ENCODE data around the gene ARHGEF18. TPM values are rescaled to one million over a fixed set of nuclear protein-coding genes. Genes with fewer than 3 reads are reported as not detected.

Gene ARHGEF18
- total RNA-seq, 1 experiment from 2014 or later, result 20.1 TPM

DNA sequence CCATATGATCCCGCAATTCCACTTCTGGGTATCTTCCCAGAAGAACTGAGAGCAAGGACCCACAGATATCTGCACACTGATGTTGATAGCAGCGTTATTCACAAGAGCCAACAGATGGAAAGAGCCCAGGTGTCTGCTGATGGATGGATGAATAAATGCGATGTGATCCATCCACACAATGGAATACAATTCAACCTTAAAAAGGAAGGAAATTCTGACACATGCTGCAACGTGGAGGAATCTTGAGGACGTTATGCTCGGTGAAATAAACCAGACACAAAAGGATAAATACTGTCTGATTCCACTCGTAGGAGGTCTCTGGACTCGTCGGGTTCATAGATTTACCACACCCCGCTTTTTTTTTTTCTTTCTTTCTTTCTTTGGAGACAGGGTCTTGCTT, 21.8 kb downstream of the ARHGEF18 start:
- in situ Hi-C loops (cut with HindIII; ENCODE audit: low pct_unique_long_range_greater_than_20kb, low sequenced_read_pairs), result no loop called here
- no peak for DNase-seq (ENCODE audit: low read depth, low spot score)

DNA sequence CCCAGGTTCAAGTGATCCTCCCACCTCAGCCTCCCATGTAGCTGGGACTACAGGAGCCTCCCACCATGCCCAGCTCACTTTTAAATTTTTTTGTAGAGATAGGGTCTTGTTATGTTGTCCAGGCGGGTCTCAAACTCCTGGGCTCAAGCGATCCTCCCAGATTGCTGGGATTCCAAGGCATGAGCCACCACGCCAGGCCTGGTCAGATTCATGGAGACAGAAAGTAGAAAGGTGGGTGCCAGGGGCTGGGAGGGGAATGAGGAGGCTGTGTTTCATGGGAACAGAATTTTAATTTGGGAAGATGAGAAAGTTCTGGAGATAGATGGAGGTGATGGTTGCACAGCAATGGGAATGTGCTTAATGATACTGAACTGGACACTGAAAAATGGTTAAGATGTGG, 22.3 kb downstream of the ARHGEF18 start:
- in situ Hi-C loops (cut with HindIII; ENCODE audit: low pct_unique_long_range_greater_than_20kb, low sequenced_read_pairs), result no loop called here
- no peak for DNase-seq (ENCODE audit: low read depth, low spot score)

DNA sequence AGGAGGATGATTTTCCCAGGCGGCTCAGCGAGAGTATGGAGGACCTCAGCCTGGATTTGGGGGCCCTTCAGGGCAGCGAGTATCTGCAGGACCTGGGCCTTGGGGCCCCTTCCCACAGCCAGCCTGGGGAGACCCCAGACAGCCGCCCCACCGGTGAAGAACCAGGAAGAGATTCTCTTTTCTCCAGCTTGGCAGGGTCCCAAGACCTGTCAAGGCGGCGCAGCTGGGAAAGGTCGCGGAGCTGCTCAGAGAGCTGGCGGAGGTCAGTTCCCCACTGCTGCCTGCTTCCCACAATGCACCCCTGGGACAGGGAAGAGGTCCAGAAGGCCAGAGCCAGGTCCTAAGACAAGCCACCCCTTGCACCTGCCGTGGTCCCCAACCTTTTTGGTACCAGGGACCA, 24.1 kb downstream of the ARHGEF18 start:
- in situ Hi-C loops (cut with HindIII; ENCODE audit: low pct_unique_long_range_greater_than_20kb, low sequenced_read_pairs), result no loop called here
- DNase-seq (ENCODE audit: low read depth, low spot score), result no peak

- in situ Hi-C loops (cut with HindIII; ENCODE audit: low pct_unique_long_range_greater_than_20kb, low sequenced_read_pairs), result no loop called here
- peak; percentile 26 for DNase-seq (ENCODE audit: low read depth, low spot score)
Observed at GRCh38 chr19:7373862-7374261, 25.1 kb downstream of the ARHGEF18 start.

DNA sequence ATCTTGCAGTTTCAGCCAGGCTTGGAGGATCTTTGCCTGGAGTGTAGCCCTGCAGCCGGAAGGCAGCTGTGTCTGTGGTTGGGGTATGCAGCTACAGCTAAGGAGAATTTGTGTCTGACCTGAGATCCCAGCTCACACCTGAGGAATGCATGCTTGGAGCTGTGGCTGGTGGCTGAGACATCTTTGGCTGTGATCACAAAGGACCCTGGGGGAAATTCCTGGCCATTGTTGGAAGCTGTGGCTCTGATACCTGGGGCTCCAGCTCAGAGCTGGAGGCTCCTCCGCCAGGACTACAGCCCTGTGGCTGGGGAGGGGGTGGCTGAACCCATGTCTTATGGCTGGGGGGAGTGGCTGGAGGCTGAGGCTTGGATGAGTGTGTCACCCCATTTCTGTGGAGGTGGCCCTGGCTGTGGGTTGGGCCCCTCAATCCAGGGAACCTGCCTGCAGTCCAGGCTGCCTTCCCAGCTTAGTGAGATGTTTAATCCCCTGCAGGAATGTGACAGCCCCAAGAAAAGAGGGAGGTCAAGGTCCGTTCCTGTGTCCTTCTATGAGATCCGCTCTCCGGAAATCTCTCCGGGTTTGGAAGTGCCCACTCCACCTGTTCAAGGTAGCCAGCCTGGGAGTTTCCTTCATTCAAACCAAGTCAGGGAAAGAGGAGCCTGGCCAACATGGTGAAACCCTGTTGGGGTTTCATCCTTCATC, 27.6 kb downstream of the ARHGEF18 start:
- DNase-seq (ENCODE audit: low read depth, low spot score), result no peak
- in situ Hi-C loops (cut with HindIII; ENCODE audit: low pct_unique_long_range_greater_than_20kb, low sequenced_read_pairs), result no loop called here

DNA sequence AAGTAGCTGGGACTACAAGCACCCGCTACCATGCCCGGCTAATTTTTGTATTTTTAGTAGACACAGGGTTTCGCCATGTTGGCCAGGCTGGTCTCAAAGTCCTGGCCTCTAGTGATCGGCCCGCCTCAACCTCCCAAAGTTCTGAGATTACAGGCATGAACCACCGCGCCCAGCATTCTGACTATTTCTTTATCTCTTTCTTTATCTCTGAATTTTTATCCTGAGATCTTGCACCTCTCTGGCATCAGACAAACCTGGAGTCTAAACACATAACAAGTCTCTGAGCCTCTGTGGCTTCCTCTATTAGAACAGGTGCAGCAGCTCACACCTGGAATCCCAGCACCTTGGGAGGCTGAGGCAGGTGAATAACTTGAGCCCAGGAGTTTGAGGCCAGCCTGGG, 28.5 kb downstream of the ARHGEF18 start:
- in situ Hi-C loops (cut with HindIII; ENCODE audit: low pct_unique_long_range_greater_than_20kb, low sequenced_read_pairs), result no loop called here

DNA sequence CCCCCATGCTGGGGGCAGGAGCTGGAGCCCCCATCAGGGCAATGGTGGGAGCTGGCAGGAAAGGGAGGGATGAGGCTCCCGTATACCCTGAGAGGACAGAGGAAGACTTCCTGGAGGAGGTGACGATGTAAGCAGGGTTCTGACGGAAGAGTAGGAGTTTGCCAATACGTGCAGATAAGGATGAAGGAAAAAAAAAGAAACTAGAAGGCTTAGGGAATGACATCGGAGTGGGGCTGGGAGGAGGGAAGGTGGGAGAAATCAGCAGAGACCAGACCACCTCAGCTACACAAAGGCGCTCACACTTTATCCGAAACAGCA, 32.3 kb downstream of the ARHGEF18 start:
- no peak for DNase-seq (ENCODE audit: low read depth, low spot score)
- in situ Hi-C loops (cut with HindIII; ENCODE audit: low pct_unique_long_range_greater_than_20kb, low sequenced_read_pairs), result no loop called here

More for the DNA sequence above, 28.5 kb downstream of the ARHGEF18 start:
- DNase-seq (ENCODE audit: low read depth, low spot score), result no peak

GRCh38 chr19:7382694-7383093, 34.0 kb downstream of the ARHGEF18 start:
- in situ Hi-C loops (cut with HindIII; ENCODE audit: low pct_unique_long_range_greater_than_20kb, low sequenced_read_pairs), result no loop called here
- no peak for DNase-seq (ENCODE audit: low read depth, low spot score)

DNA sequence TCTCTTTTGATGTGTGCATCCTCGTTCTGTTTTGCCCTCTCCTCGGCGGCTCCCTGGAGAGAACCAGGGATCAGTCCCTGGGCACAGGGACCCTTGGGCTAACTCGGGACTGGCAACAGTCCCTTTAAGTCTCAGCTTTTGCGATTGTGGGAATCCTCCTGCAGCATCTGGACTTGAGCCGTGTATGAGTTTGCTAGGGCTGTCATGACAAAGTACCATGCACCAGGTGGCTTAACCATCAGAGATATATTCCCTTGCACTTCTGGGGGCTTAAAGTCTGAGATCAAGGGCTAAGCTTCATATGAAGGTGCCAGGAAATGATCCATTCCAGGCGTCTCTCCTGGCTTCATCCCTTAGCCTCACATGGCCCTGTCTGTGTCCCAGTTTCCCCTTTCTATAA, 34.5 kb downstream of the ARHGEF18 start:
- no peak for DNase-seq (ENCODE audit: low read depth, low spot score)
- in situ Hi-C loops (cut with HindIII; ENCODE audit: low pct_unique_long_range_greater_than_20kb, low sequenced_read_pairs), result no loop called here

DNA sequence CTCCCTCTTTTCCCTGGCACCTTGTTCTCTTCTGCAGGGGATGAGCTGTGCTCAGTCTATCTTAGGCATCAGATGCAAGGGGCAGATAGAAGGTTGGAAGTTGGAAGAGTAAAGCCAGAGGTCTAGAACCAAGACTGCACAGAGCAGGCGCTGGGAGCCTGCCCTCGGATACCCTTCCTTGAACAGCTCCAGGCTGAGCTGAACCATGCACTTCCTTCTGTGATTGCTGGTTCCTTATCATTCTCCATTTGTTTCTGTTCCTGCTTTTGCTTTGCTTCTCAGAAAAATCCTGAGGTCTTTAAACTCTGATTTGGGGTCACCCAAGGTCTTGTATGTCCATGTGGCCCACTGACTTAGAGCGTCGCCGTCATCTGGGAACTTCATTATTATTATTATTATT, 36.3 kb downstream of the ARHGEF18 start:
- DNase-seq (ENCODE audit: low read depth, low spot score), result no peak
- in situ Hi-C loops (cut with HindIII; ENCODE audit: low pct_unique_long_range_greater_than_20kb, low sequenced_read_pairs), result no loop called here

GRCh38 chr19:7386308-7386707, 37.6 kb downstream of the ARHGEF18 start:
- DNase-seq (ENCODE audit: low read depth, low spot score), result no peak
- in situ Hi-C loops (cut with HindIII; ENCODE audit: low pct_unique_long_range_greater_than_20kb, low sequenced_read_pairs), result no loop called here

DNA sequence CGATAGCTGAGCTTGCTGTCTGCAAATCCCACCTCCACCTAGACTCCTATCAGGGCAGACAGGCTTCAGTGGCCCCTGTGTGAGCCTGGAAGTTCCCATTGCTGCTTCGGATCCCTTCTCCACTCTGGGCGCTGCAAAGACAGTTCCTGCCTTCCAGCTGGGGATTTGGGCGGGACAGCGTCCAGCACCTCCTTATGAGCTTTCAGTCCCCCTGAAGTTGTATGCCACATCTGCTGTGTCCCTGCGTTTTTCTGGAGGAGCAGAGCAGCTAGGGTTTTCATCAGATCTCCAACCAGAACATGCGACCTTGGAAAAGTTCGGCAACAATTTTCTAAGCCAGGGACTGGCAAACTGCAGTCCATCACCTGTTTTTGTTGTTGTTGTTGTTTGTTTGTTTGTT, 38.0 kb downstream of the ARHGEF18 start:
- in situ Hi-C loops (cut with HindIII; ENCODE audit: low pct_unique_long_range_greater_than_20kb, low sequenced_read_pairs), result no loop called here

GRCh38 chr19:7391218-7391670, 42.5 kb downstream of the ARHGEF18 start:
- in situ Hi-C loops (cut with HindIII; ENCODE audit: low pct_unique_long_range_greater_than_20kb, low sequenced_read_pairs), result no loop called here
- DNase-seq (ENCODE audit: low read depth, low spot score), result no peak

More for the DNA sequence above, 38.0 kb downstream of the ARHGEF18 start:
- no peak for DNase-seq (ENCODE audit: low read depth, low spot score)

DNA sequence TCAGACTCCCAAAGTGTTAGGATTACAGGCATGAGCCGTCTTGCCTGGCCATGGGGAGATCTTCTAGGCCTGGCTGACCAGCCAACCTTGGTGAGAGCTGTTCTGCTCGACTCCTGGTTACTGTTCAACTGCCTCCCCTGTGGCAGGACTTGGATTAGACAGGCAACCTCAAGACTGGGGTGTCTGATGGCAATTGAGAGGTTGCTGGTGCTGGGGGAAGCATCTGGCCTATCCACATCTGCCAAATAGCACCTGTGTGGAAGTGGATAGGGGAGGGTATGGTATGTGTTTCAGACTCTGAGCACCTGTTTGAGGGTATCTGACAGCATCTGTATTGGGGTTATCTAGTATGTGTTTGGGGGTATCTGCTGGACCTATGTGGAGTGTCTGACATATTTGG, 44.7 kb downstream of the ARHGEF18 start:
- in situ Hi-C loops (cut with HindIII; ENCODE audit: low pct_unique_long_range_greater_than_20kb, low sequenced_read_pairs), result no loop called here
- no peak for DNase-seq (ENCODE audit: low read depth, low spot score)

DNA sequence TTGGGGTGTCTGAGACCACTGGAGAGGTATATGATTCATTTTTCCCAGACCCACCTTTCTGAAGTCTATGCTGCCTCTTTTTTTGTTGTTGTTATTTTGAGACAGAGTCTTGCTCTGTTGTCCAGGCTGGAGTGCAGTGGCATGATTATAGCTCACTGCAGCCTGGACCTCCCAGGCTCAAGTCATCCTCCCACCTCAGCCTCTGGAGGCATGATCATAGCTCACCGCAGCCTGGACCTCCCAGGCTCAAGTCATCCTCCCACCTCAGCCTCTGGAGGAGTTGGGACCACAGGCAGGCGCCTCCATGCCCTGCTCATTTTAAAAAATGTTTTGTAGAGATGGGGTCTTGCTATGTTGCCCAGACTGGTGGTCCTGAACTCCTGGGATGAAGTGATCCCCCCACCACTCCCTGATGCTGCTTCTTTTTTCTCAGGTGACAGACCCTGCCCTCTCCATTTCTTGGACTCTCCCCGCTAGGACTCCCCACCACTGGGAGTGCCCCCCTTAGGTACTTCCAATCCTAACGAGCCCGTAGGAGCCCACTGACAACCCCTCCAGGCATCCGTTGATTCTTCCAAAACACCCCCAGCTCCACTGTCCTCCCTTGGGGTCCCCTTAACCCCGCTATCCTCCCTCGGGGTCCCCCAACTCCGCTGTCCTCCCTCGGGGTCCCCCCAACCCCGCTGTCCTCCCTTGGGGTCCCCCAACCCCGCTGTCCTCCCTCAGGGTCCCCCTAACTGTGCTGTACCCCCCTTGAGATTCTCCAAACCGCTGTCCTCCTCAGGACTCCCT, 45.4 kb downstream of the ARHGEF18 start:
- in situ Hi-C loops (cut with HindIII; ENCODE audit: low pct_unique_long_range_greater_than_20kb, low sequenced_read_pairs), result no loop called here
- DNase-seq (ENCODE audit: low read depth, low spot score), result no peak

GRCh38 chr19:7394731-7395359, 46.1 kb downstream of the ARHGEF18 start:
- peak; percentile 76 for DNase-seq (ENCODE audit: low read depth, low spot score)
- in situ Hi-C loops (cut with HindIII; ENCODE audit: low pct_unique_long_range_greater_than_20kb, low sequenced_read_pairs), result no loop called here

DNA sequence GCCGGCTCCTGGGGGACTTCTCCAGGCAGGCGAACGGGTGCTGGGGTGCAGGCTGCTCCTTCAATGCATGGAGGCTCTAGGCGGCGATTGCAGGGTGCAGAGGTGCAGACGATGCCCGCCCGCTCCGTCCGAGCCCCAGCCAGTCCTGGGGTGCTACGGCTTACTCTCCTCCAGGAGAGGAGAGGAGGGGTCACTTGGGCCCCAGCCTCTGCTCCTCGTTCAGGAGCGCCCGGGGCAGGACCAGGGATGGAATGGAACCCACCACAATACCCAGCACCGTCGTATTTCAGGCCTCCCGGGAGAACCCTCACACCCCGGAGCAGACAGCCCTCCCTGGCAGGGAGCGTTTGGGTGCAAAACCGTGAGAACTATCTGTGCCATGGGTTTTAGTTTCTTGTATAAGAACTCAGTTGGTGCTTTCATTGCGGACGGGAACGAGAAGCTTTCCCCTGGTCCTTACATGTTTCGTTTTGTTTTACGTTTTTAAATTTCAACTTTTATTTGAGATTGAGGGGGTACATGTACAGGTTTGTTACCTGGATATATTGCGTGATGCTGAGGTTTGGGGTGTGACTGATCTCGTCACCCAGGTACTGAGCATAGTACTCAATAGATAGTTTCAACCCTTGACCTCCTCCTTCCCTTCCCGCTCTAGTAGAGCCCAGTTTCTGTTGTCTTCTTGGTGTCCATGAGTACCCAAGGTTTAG, 46.8 kb downstream of the ARHGEF18 start:
- in situ Hi-C loops (cut with HindIII; ENCODE audit: low pct_unique_long_range_greater_than_20kb, low sequenced_read_pairs), result no loop called here
- DNase-seq (ENCODE audit: low read depth, low spot score), result no peak

GRCh38 chr19:7397687-7398086, 49.0 kb downstream of the ARHGEF18 start:
- DNase-seq (ENCODE audit: low read depth, low spot score), result no peak
- in situ Hi-C loops (cut with HindIII; ENCODE audit: low pct_unique_long_range_greater_than_20kb, low sequenced_read_pairs), result no loop called here

Measured in SK-MEL-5 (cell line).